GM10266 (cell line): Measurements from ENCODE around the gene VWF.
"Not testable (repeated sequence)": the region's sequence is repeated elsewhere in the genome, so short reads cannot be mapped to it uniquely, and the experiment has no call there.

Source experiments
- DNase-seq: peaks from one replicate; pipeline ENCODE4 v3.0.0; 2012; ENCODE audit errors: extremely low spot score
- CTCF ChIP-seq: IDR thresholded peaks from 2 replicates; pipeline ENCODE4 v1.5.1; 2012; ENCODE audit warnings: mild to moderate bottlenecking, low read depth; ENCODE audit not compliant: control insufficient read depth, insufficient read depth; ENCODE audit errors: missing control alignments

VWF gene

GRCh38 chr12:6154730-6155459, 30.4 kb upstream of the VWF start:
- peak; percentile 4 for DNase-seq
- TF ChIP-seq CTCF, result no peak

- not testable (repeated sequence) for DNase-seq
Measured at GRCh38 chr12:6148722-6149121, 24.3 kb upstream of the VWF start.

- TF ChIP-seq CTCF, result no peak
- peak; percentile 10 for DNase-seq
Measured at GRCh38 chr12:6148061-6148460, 23.6 kb upstream of the VWF start.

GRCh38 chr12:6146951-6147350, 22.5 kb upstream of the VWF start:
- TF ChIP-seq CTCF, result no peak
- DNase-seq, result peak; percentile 0

- TF ChIP-seq CTCF, result no peak
- DNase-seq, result peak; percentile 3
Measured at GRCh38 chr12:6146509-6146908, 22.0 kb upstream of the VWF start.

- peak; percentile 0 for DNase-seq
- TF ChIP-seq CTCF, result no peak
Measured at GRCh38 chr12:6145564-6145963, 21.1 kb upstream of the VWF start.

- TF ChIP-seq CTCF, result no peak
Measured at GRCh38 chr12:6143303-6143675, 18.8 kb upstream of the VWF start.

GRCh38 chr12:6142368-6143302, 18.2 kb upstream of the VWF start:
- DNase-seq, result not testable (repeated sequence)

More at GRCh38 chr12:6143303-6143675, 18.8 kb upstream of the VWF start:
- peak; percentile 0 for DNase-seq

- peak; percentile 6 for DNase-seq
Measured at GRCh38 chr12:6141731-6142367, 17.4 kb upstream of the VWF start.
